SK-N-SH treated with all-trans-retinoic acid at 6 μM for 48 hours (cell line): ENCODE results near the gene CTDSP1.

Experiments
- ARNTL ChIP-seq: fragments of 450-650 bp; formaldehyde crosslinking; IDR thresholded peaks from 2 replicates; pipeline ENCODE4 v1.5.0; 2020; ENCODE audit warnings: low read depth, mild to moderate bottlenecking, moderate library complexity, borderline replicate concordance
- CSDC2 ChIP-seq: fragments of 250-450 bp; sonication (Bioruptor Pico); IDR thresholded peaks from 2 replicates; pipeline ENCODE4 v1.5.0; 2020; ENCODE audit warnings: mild to moderate bottlenecking, moderate library complexity
- CSRNP3 ChIP-seq: fragments of 250-450 bp; sonication (Bioruptor Pico); IDR thresholded peaks from 2 replicates; pipeline ENCODE4 v1.5.1; 2021; ENCODE audit warnings: mild to moderate bottlenecking, moderate library complexity
- GLIS3 ChIP-seq: fragments of 250-450 bp; sonication (Bioruptor Pico); IDR thresholded peaks from 2 replicates; pipeline ENCODE4 v1.5.0; 2020; ENCODE audit warnings: mild to moderate bottlenecking, moderate library complexity
- ISL1 ChIP-seq: fragments of 250-450 bp; sonication (Bioruptor Pico); IDR thresholded peaks from 2 replicates; pipeline ENCODE4 v2.1.2; 2022; ENCODE audit warnings: mild to moderate bottlenecking, moderate library complexity
- PATZ1 ChIP-seq: fragments of 250-450 bp; sonication (Bioruptor Pico); IDR thresholded peaks from 2 replicates; pipeline ENCODE4 v1.8.0; 2020; ENCODE audit warnings: mild to moderate bottlenecking, moderate library complexity, borderline replicate concordance
- PPARA ChIP-seq: fragments of 250-450 bp; sonication (Bioruptor Pico); IDR thresholded peaks from 2 replicates; pipeline ENCODE4 v1.5.0; 2020; ENCODE audit warnings: mild to moderate bottlenecking, borderline replicate concordance
- RARB ChIP-seq: fragments of 250-450 bp; sonication (Bioruptor Pico); IDR thresholded peaks from 2 replicates; pipeline ENCODE4 v1.8.0; 2021; ENCODE audit warnings: mild to moderate bottlenecking, moderate library complexity
- TSHZ2 ChIP-seq: fragments of 250-450 bp; sonication (Bioruptor Pico); IDR thresholded peaks from 2 replicates; pipeline ENCODE4 v1.5.0; 2020; ENCODE audit warnings: mild to moderate bottlenecking, moderate library complexity
- ZNF565 ChIP-seq: fragments of 450-650 bp; formaldehyde crosslinking; conservative IDR thresholded peaks from 2 replicates; pipeline ENCODE4 v1.5.0; 2020; ENCODE audit warnings: low read depth, mild to moderate bottlenecking, moderate library complexity
- ZNF8 ChIP-seq: fragments of 450-650 bp; formaldehyde crosslinking; IDR thresholded peaks from 2 replicates; pipeline ENCODE4 v1.5.0; 2020; ENCODE audit warnings: mild to moderate bottlenecking, moderate library complexity

DNA sequence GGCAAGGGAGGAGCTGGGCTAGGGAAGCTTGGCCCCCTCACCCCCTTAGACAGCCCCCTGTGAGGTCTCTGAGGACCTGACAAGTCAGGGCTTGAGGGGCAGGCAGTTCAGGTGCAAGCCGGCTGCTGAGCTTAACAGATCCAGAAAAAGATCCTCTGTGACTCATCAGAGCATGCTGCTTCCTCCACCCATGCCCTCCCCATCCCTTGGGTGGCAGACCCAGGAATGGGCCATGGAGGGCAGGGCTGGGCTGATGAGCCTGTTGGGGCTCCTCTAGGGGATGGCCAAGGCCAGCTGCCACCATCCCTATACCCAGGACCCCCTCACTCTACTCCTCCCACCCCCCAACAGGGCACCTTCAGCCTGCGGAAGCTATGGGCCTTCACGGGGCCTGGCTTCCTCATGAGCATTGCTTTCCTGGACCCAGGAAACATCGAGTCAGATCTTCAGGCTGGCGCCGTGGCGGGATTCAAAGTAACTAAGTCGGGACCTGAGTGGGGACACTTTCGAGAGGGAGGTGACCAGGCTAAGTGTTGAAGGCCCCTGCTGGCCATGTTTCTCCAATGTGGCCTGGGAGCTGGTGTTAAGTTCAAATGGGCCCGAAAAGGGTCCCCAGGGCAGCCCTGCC, 15.7 kb upstream of the CTDSP1 start:
- no peak for TF ChIP-seq ISL1
- no peak for TF ChIP-seq CSRNP3 (CRISPR knock-in tag)
- no peak for TF ChIP-seq TSHZ2 (CRISPR knock-in tag)
- no peak for TF ChIP-seq ZNF565 (CRISPR knock-in tag)
- no peak for TF ChIP-seq CSDC2
- TF ChIP-seq ZNF8: no peak
- TF ChIP-seq RARB (CRISPR knock-in tag): no peak
- no peak for TF ChIP-seq PPARA (CRISPR knock-in tag)
- TF ChIP-seq PATZ1: no peak
- no peak for TF ChIP-seq GLIS3 (CRISPR knock-in tag)
- no peak for TF ChIP-seq ARNTL
